ENCODE data around the gene LRRC74B. TPM values are rescaled to one million over a fixed set of nuclear protein-coding genes. Genes with fewer than 3 reads are reported as not detected.

LRRC74B gene, protein sequence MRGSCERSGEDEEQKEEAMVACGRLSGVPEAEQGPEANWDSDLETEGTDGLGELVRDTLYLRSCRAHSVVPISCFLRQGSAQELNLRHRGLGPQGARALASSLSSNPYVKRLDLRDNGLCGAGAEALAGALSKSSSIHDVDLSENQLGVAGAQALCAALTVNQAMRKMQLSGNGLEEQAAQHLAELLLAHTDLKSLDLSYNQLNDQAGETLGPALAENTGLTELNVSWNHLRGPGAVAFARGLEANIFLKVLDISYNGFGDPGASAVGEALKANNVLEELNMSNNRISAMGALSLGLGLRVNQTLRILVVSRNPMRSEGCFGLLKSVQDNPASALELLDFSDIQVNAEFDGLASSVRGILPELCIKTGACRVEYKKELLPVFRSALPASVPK
- not detected for total RNA-seq
- not detected for polyA plus RNA-seq (ENCODE audit: insufficient read depth, low read depth, low replicate concordance)
- long read RNA-seq, donor 1, result 0 reads
- long read RNA-seq, donor 2, result 0 reads
- long read RNA-seq, donor 3, result 0 reads
- long read RNA-seq, donor 4, result 0 reads
- long read RNA-seq, donor 5, result 0 reads
- long read RNA-seq, donor 6, result 0 reads
- long read RNA-seq, donor 7, result 0 reads
- long read RNA-seq, donor 8, result 0 reads
- long read RNA-seq, donor 9, result 0 reads
- long read RNA-seq, donor 10, result 0 reads

- DNase-seq, result peak; percentile 96 to 97 (median 96)
- Histone ChIP-seq H3K4me1 (ENCODE audit: control insufficient read depth in 2 of 3, insufficient read depth in 2 of 3, low read depth in 1 of 3, low read length in 3 of 3) (peaks cover 0 to 6% (median 0%) of the 10 kb centered on the region in 3 donors), H3K36me3 (ENCODE audit: control insufficient read depth in 2 of 3, insufficient read depth in 3 of 3, low read length in 3 of 3) (no peaks in the 10 kb centered on the region), H3K27ac (ENCODE audit: low read depth in 2 of 2, low read length in 2 of 2) (no peak within 1 kb of the TSS), H3K4me3 (ENCODE audit: low read length in 3 of 3) (peak within 1 kb of the TSS; percentile 51 to 66 (median 59)), H3K9me3 (ENCODE audit: control insufficient read depth in 2 of 3, insufficient read depth in 1 of 3, low read length in 3 of 3) (no peaks in the 10 kb centered on the region), H3K27me3 (ENCODE audit: control insufficient read depth, insufficient read depth, low read length) (no peaks in the 10 kb centered on the region), H3K9ac (ENCODE audit: low read length in 3 of 3) (peak within 1 kb of the TSS in 1 of 3 donors; percentile 31)
- intact Hi-C loops (cut with DNase I), result no loop called here
- TF ChIP-seq, protein P1, sequence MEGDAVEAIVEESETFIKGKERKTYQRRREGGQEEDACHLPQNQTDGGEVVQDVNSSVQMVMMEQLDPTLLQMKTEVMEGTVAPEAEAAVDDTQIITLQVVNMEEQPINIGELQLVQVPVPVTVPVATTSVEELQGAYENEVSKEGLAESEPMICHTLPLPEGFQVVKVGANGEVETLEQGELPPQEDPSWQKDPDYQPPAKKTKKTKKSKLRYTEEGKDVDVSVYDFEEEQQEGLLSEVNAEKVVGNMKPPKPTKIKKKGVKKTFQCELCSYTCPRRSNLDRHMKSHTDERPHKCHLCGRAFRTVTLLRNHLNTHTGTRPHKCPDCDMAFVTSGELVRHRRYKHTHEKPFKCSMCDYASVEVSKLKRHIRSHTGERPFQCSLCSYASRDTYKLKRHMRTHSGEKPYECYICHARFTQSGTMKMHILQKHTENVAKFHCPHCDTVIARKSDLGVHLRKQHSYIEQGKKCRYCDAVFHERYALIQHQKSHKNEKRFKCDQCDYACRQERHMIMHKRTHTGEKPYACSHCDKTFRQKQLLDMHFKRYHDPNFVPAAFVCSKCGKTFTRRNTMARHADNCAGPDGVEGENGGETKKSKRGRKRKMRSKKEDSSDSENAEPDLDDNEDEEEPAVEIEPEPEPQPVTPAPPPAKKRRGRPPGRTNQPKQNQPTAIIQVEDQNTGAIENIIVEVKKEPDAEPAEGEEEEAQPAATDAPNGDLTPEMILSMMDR (IDR thresholded peaks at IDR 0.05; ENCODE audit: borderline replicate concordance, extremely low read depth, insufficient read depth), result no peak
- FAIRE-seq, result no peak
Observed at GRCh38 chr22:21045585-21046294, at the start of gene LRRC74B. Gene LRRC74B, plus strand, starts transcription at chr22:21045946. Its CDS starts 41 bp downstream, at chr22:21045987.

GRCh38 chr22:20996031-20996410 lies 49.7 kb upstream of the LRRC74B start:
- H3K9ac ChIP-seq (ENCODE audit: low read length in 3 of 3), result no peak overlapping the region
- intact Hi-C loops (cut with DNase I), result no loop called here
- TF ChIP-seq, protein P1 (IDR thresholded peaks at IDR 0.05; ENCODE audit: borderline replicate concordance, extremely low read depth, insufficient read depth), result no peak
- H3K27me3 ChIP-seq (ENCODE audit: control insufficient read depth, insufficient read depth, low read length), result no peaks in the 10 kb centered on the region
- H3K27ac ChIP-seq (ENCODE audit: low read depth in 2 of 2, low read length in 2 of 2), result no peak overlapping the region
- peaks cover 0 to 20% (median 8%) of the 10 kb centered on the region in 3 donors for H3K36me3 ChIP-seq (ENCODE audit: control insufficient read depth in 2 of 3, insufficient read depth in 3 of 3, low read length in 3 of 3)
- no peak for FAIRE-seq
- no peaks in the 10 kb centered on the region for H3K9me3 ChIP-seq (ENCODE audit: control insufficient read depth in 2 of 3, insufficient read depth in 1 of 3, low read length in 3 of 3)
- H3K4me1 ChIP-seq (ENCODE audit: control insufficient read depth in 2 of 3, insufficient read depth in 2 of 3, low read depth in 1 of 3, low read length in 3 of 3), result peaks cover 0 to 13% (median 4%) of the 10 kb centered on the region in 3 donors
- no peak overlapping the region for H3K4me3 ChIP-seq (ENCODE audit: low read length in 3 of 3)
- no peak for DNase-seq

- Histone ChIP-seq H3K36me3 (ENCODE audit: control insufficient read depth in 2 of 3, insufficient read depth in 3 of 3, low read length in 3 of 3) (peaks cover 0 to 17% (median 8%) of the 10 kb centered on the region in 3 donors), H3K9me3 (ENCODE audit: control insufficient read depth in 2 of 3, insufficient read depth in 1 of 3, low read length in 3 of 3) (no peaks in the 10 kb centered on the region), H3K4me3 (ENCODE audit: low read length in 3 of 3) (no peak overlapping the region), H3K27ac (ENCODE audit: low read depth in 2 of 2, low read length in 2 of 2) (no peak overlapping the region), H3K27me3 (ENCODE audit: control insufficient read depth, insufficient read depth, low read length) (no peaks in the 10 kb centered on the region), H3K4me1 (ENCODE audit: control insufficient read depth in 2 of 3, insufficient read depth in 2 of 3, low read depth in 1 of 3, low read length in 3 of 3) (peaks cover 0 to 16% (median 4%) of the 10 kb centered on the region in 3 donors), H3K9ac (ENCODE audit: low read length in 3 of 3) (no peak overlapping the region)
- intact Hi-C loops (cut with DNase I), result no loop called here
- DNase-seq (peak in 1 of 5 donors; percentile 77), FAIRE-seq (no peak)
- TF ChIP-seq, protein P1 (IDR thresholded peaks at IDR 0.05; ENCODE audit: borderline replicate concordance, extremely low read depth, insufficient read depth), result no peak
Observed at GRCh38 chr22:20996598-20997535, 48.9 kb upstream of the LRRC74B start.

Data from kidney (tissue), 22 donors.